CD14-positive monocyte (primary cell): ENCODE measurements around the gene TRPM5. TPM values are rescaled to one million over a fixed set of nuclear protein-coding genes. Genes with fewer than 3 reads are reported as not detected.

Source experiments
- DNase-seq, 3 donors: peaks; one replicate each; pipeline ENCODE4 v3.0.0-alpha.2; 2011 to 2022
- H2AFZ ChIP-seq: 2 replicates; pipeline ENCODE4 v1.6.0; 2012; ENCODE audit warnings: mild to moderate bottlenecking, low read depth, low read length, inconsistent platforms; ENCODE audit not compliant: insufficient read depth, poor library complexity, severe bottlenecking
- H3K27ac ChIP-seq, 2 donors: 1 replicate in 1 of 2; 2 replicates in 1 of 2; pipeline ENCODE4 v1.5.1; 2012 to 2013; ENCODE audit warnings: low read length in 2 of 2, control low read depth in 1 of 2, inconsistent platforms in 1 of 2, low read depth in 1 of 2, mild to moderate bottlenecking in 1 of 2
- H3K27me3 ChIP-seq, 2 donors: one replicate each; pipeline versions ENCODE4 v1.6.0 to v1.6.1; 2011 to 2013; ENCODE audit warnings: low read length in 2 of 2; ENCODE audit not compliant: control insufficient read depth in 2 of 2, insufficient read depth in 2 of 2
- H3K36me3 ChIP-seq, 2 donors: replicated peaks in 1 of 2; 1 replicate in 1 of 2; 2 replicates in 1 of 2; pipeline versions ENCODE4 v1.5.1 to v1.6.1; 2012 to 2013; ENCODE audit warnings: low read length in 2 of 2, control low read depth in 1 of 2, inconsistent platforms in 1 of 2, mild to moderate bottlenecking in 1 of 2; ENCODE audit not compliant: insufficient read depth in 2 of 2, control insufficient read depth in 1 of 2
- H3K4me1 ChIP-seq, 2 donors: 1 replicate in 1 of 2; 2 replicates in 1 of 2; pipeline versions ENCODE4 v1.5.1 to v1.6.1; 2012 to 2013; ENCODE audit warnings: low read length in 2 of 2, control low read depth in 1 of 2, inconsistent platforms in 1 of 2, mild to moderate bottlenecking in 1 of 2, moderate library complexity in 1 of 2; ENCODE audit not compliant: insufficient read depth in 2 of 2, control insufficient read depth in 1 of 2
- H3K4me2 ChIP-seq: replicated peaks from 2 replicates; pipeline ENCODE3; 2012; ENCODE audit warnings: low read length, moderate library complexity, mild to moderate bottlenecking; ENCODE audit not compliant: poor library complexity, severe bottlenecking; ENCODE audit errors: extremely low read depth
- H3K4me3 ChIP-seq, 3 experiments: fragments of 200-600 bp in 1 of 3; sonication (generic) in 1 of 3; replicated peaks in 1 of 3; 1 replicate in 2 of 3; 2 replicates in 1 of 3; pipeline ENCODE4 v1.5.1; 2011 to 2013; ENCODE audit warnings: low read length in 3 of 3, mild to moderate bottlenecking in 3 of 3, control low read depth in 2 of 3, low read depth in 2 of 3, inconsistent platforms in 1 of 3, moderate library complexity in 1 of 3
- H3K79me2 ChIP-seq: 2 replicates; pipeline ENCODE4 v1.6.0; 2012; ENCODE audit warnings: mild to moderate bottlenecking, control low read depth, inconsistent platforms, low read length, moderate library complexity; ENCODE audit not compliant: insufficient read depth
- H3K9ac ChIP-seq: 2 replicates; pipeline ENCODE4 v1.6.0; 2017; ENCODE audit warnings: low read length, mild to moderate bottlenecking; ENCODE audit not compliant: insufficient read depth, poor library complexity, severe bottlenecking
- H3K9me3 ChIP-seq, 2 donors: replicated peaks in 1 of 2; 1 replicate in 1 of 2; 2 replicates in 1 of 2; pipeline versions ENCODE4 v1.5.1 to v1.6.1; 2012 to 2013; ENCODE audit warnings: low read length in 2 of 2, control low read depth in 1 of 2; ENCODE audit not compliant: control insufficient read depth in 1 of 2, insufficient read depth in 1 of 2
- H4K20me1 ChIP-seq: 2 replicates; pipeline ENCODE4 v1.6.0; 2012; ENCODE audit warnings: mild to moderate bottlenecking, low read length, control low read depth, moderate library complexity; ENCODE audit not compliant: insufficient read depth
- H3K27ac Mint-ChIP-seq, 7 donors: one replicate each; pipeline ENCODE4 v1.8.0; 2020; ENCODE audit warnings: mild to moderate bottlenecking in 7 of 7, mixed read lengths in 7 of 7, moderate library complexity in 6 of 7, inconsistent platforms in 2 of 7
- H3K27me3 Mint-ChIP-seq, 3 donors: one replicate each; pipeline ENCODE4 v1.8.0; 2021 to 2022; ENCODE audit warnings: low read depth in 3 of 3, mild to moderate bottlenecking in 3 of 3, mixed read lengths in 3 of 3, moderate library complexity in 3 of 3, inconsistent platforms in 1 of 3
- H3K36me3 Mint-ChIP-seq, 2 donors: one replicate each; pipeline ENCODE4 v1.8.0; 2020; ENCODE audit warnings: mixed read lengths in 2 of 2, inconsistent platforms in 1 of 2, mild to moderate bottlenecking in 1 of 2
- H3K4me1 Mint-ChIP-seq: one replicate; pipeline ENCODE4 v1.8.0; 2020; ENCODE audit warnings: mild to moderate bottlenecking, mixed read lengths
- H3K4me3 Mint-ChIP-seq, 2 donors: one replicate each; pipeline ENCODE4 v1.8.0; 2020; ENCODE audit warnings: mild to moderate bottlenecking in 2 of 2, mixed read lengths in 2 of 2, moderate library complexity in 1 of 2
- H3K9me3 Mint-ChIP-seq, 7 donors: one replicate each; pipeline ENCODE4 v1.8.0; 2020 to 2022; ENCODE audit warnings: mixed read lengths in 7 of 7, mild to moderate bottlenecking in 6 of 7, moderate library complexity in 6 of 7, inconsistent platforms in 2 of 7
- WGBS: methylation state at CpG from one replicate; pipeline ENCODE4 v1.1.5; 2013; ENCODE audit warnings: missing lambda C conversion rate; ENCODE audit not compliant: insufficient coverage; 5-methylcytosine and 5-hydroxymethylcytosine counted together
- intact Hi-C, 2 donors: fragments of 100-400 bp; cut with micrococcal nuclease; formaldehyde crosslinking; loops; one replicate each; pipeline versions ENCODE4 v1.15.0 to v1.15.1; 2023
- polyA plus RNA-seq, 3 donors: library from polyadenylated mRNA; depleted of rRNA in 1 of 3; unstranded in 2 of 3; stranded (reverse) in 1 of 3; fragments of 300-500 nt in 2 of 3; fragments of >200 nt in 1 of 3; fragmentation: Illumina TruSeq in 2 of 3; gene quantifications; 1 replicate in 2 of 3; 2 replicates in 1 of 3; pipeline ENCODE4 v1.2.3, GENCODE V29; 2012 to 2021
- TF ChIP-seq, protein P1 (sequence below): fragments of 200-600 bp; IDR thresholded peaks from one replicate; pipeline ENCODE4 v1.8.0; 2022; ENCODE audit warnings: antibody characterized with exemption, mild to moderate bottlenecking

TRPM5 gene
- polyA plus RNA-seq, 3 donors, result 0.03 TPM; not detected in 2

- peaks cover 0 to 3% (median 2%) of the 10 kb centered on the region in 3 donors for H3K27me3 Mint-ChIP-seq
- H3K9me3 Mint-ChIP-seq, result peaks cover 0 to 9% (median 0%) of the 10 kb centered on the region in 7 donors
- intact Hi-C loops, result no loop called here
- Histone ChIP-seq H3K79me2 (peaks cover 80% of the 10 kb centered on the region), H3K36me3 (peaks cover 14 to 35% of the 10 kb centered on the region in 2 donors), H3K4me2 (no peak overlapping the region), H3K9ac (no peak overlapping the region), H3K27ac (no peak overlapping the region), H3K27me3 (no peaks in the 10 kb centered on the region), H2AFZ (no peak overlapping the region), H4K20me1 (peaks cover 100% of the 10 kb centered on the region), H3K4me1 (peaks cover 33 to 35% of the 10 kb centered on the region in 2 donors), H3K4me3 (no peak overlapping the region), H3K9me3 (no peaks in the 10 kb centered on the region)
- no peak overlapping the region for H3K4me3 Mint-ChIP-seq
- no peak for DNase-seq
- TF ChIP-seq, protein P1, sequence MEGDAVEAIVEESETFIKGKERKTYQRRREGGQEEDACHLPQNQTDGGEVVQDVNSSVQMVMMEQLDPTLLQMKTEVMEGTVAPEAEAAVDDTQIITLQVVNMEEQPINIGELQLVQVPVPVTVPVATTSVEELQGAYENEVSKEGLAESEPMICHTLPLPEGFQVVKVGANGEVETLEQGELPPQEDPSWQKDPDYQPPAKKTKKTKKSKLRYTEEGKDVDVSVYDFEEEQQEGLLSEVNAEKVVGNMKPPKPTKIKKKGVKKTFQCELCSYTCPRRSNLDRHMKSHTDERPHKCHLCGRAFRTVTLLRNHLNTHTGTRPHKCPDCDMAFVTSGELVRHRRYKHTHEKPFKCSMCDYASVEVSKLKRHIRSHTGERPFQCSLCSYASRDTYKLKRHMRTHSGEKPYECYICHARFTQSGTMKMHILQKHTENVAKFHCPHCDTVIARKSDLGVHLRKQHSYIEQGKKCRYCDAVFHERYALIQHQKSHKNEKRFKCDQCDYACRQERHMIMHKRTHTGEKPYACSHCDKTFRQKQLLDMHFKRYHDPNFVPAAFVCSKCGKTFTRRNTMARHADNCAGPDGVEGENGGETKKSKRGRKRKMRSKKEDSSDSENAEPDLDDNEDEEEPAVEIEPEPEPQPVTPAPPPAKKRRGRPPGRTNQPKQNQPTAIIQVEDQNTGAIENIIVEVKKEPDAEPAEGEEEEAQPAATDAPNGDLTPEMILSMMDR, result no peak
- H3K4me1 Mint-ChIP-seq, result peaks cover 35% of the 10 kb centered on the region
- 86% methylated on average over 17 of the region's 19 CpGs for WGBS
- peaks cover 37 to 51% of the 10 kb centered on the region in 2 donors for H3K36me3 Mint-ChIP-seq
- H3K27ac Mint-ChIP-seq, result no peak overlapping the region
Measured at GRCh38 chr11:2450321-2451041, 6.2 kb upstream of the TRPM5 start.

DNA sequence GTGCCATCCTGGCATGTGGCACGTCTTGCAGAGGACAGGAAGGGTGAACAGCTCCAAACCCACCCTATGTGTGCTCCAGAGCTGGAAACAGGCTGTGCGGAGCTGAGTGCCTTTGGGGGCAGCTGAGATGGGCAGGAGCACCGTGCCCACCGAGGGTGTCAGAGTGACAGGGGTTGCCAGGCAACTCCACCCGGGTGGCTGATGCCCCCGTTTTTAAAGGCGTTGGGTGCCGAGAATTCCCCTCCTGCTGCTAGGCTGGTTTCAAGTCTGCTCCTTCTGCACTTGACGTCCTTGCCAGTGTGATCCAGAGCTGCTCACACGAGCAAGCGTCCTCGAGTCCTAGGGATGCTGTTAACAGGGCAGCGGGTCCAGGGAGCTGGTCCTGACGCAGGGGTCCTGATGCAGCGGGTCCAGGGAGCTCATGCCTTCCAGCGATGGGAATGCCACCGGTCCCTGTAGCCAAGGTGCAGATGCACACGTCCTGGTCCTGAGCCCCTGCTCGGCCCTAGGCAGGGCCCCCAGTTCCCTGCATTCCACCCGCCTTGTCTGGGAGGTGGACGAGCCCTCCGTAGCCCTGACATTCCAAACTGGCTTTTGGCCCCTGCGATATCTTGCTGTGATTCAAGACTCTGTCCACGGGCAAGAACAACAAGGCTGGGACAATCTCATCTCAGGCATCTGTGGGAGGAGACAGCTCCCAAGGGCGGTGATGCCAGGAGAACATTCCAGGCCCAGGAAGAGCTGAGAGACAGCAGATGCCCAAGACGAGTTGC, 5.4 kb upstream of the TRPM5 start:
- intact Hi-C loops, result loop anchor here in 1 of 2 donors (5.0 kb wide), 1 partner anchor 33 kb away; no protein-coding TSS in a partner anchor
- Histone ChIP-seq H3K4me3 (no peak overlapping the region), H4K20me1 (peaks cover 93% of the 10 kb centered on the region)

More for the DNA sequence above, 5.4 kb upstream of the TRPM5 start:
- H3K9ac ChIP-seq, result no peak overlapping the region
- H3K4me2 ChIP-seq, result no peak overlapping the region
- Mint-ChIP-seq H3K36me3 (peaks cover 31 to 46% of the 10 kb centered on the region in 2 donors), H3K27me3 (peaks cover 0 to 3% (median 2%) of the 10 kb centered on the region in 3 donors), H3K4me1 (peaks cover 35% of the 10 kb centered on the region), H3K27ac (no peak overlapping the region), H3K9me3 (peaks cover 0 to 6% (median 0%) of the 10 kb centered on the region in 7 donors), H3K4me3 (no peak overlapping the region)
- peaks cover 34 to 37% of the 10 kb centered on the region in 2 donors for H3K4me1 ChIP-seq
- peaks cover 85% of the 10 kb centered on the region for H3K79me2 ChIP-seq
- DNase-seq, result no peak
- H3K36me3 ChIP-seq, result peaks cover 14 to 35% of the 10 kb centered on the region in 2 donors
- H3K27ac ChIP-seq, result no peak overlapping the region
- no peaks in the 10 kb centered on the region for H3K27me3 ChIP-seq
- H2AFZ ChIP-seq, result no peak overlapping the region
- 95% methylated on average over 26 of the region's 26 CpGs for WGBS
- TF ChIP-seq, protein P1, result no peak
- no peaks in the 10 kb centered on the region for H3K9me3 ChIP-seq
